GM12872 (cell line): Measurements from ENCODE around the gene CREG1.

Experiments used
- CTCF ChIP-seq: IDR thresholded peaks from 3 replicates; pipeline ENCODE4 v1.5.1; 2011; ENCODE audit warnings: low read depth, mild to moderate bottlenecking, low read length, moderate library complexity; ENCODE audit not compliant: insufficient read depth

CREG1 gene

DNA sequence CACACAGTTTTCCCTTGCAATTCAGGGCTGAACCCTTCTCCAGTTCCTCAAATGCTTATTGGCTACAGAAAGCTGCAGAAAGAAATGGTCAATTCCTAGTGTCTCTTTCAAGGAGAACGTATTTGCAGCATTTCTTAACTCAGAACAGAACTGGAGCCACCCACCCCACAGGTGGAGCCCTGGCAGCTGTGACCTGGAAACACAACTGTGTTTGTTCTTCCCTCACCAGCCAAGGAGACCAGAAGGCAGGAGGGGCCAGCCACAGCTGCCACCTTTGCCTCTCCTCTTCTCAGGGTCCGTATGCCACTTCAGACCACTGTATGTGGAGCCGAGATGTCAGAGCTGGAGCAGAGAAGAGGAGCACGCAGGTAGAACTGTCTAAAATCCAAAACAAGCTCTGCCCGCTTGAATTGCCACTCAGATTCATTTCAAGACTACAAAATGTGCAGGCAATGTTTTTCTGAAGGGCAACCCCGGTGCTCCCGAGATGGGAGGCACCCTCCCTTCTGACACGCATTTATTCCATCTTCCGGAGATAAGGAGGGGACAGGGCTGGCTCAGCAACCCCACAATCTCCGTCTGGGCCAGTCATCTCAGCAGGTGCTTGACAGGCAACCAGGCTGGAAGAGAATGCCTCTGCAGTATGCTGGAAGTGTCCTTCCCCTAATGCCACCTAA is 51.9 kb downstream of the CREG1 start:
- no peak for TF ChIP-seq CTCF

DNA sequence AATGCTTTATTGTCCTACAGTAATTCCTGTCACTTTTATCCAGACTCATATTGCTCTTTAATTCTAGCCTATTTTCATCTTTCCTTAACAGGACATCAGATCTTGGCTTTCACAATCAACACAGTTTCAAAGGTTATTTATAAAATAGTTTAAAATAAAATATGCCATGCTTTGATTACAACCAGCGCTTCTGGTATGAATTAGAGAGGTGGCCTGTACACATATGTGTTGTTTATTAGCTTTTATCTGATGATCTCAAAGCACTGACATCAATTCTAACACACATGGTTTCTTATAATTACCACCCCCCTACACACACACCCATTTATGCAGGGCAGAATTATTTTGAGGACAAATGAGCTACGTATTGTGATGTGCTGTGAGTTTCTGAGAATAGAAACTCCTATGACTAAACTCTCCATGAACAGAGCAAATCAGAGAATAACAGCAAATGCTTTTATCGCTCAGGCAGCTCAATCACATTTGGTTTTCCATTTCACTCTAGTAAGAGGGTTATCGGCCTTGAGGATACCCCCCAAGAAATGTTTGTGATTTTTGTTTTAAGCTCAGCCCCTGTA is 53.2 kb downstream of the CREG1 start:
- no peak for TF ChIP-seq CTCF

GRCh38 chr1:167499664-167500101 is 53.9 kb downstream of the CREG1 start:
- no peak for TF ChIP-seq CTCF

DNA sequence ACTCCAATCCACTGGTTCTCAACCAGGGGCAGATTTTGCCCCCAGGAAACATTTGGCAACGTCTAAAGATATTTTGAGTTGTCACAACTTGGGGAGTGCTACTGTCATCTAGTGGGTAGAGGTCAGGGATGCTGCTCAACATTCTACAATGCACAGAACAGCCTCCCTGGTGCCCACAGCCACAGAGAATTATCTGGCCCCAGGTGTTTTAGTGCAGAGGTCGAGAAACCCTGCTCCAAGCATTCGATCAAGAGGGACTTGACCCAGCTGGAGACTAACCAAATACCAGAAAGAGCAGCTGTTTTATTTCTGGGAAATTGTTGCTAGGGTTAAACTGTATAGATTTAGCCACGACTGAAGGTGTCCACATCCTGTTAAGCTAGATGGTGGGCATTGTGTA is 54.5 kb downstream of the CREG1 start:
- no peak for TF ChIP-seq CTCF

DNA sequence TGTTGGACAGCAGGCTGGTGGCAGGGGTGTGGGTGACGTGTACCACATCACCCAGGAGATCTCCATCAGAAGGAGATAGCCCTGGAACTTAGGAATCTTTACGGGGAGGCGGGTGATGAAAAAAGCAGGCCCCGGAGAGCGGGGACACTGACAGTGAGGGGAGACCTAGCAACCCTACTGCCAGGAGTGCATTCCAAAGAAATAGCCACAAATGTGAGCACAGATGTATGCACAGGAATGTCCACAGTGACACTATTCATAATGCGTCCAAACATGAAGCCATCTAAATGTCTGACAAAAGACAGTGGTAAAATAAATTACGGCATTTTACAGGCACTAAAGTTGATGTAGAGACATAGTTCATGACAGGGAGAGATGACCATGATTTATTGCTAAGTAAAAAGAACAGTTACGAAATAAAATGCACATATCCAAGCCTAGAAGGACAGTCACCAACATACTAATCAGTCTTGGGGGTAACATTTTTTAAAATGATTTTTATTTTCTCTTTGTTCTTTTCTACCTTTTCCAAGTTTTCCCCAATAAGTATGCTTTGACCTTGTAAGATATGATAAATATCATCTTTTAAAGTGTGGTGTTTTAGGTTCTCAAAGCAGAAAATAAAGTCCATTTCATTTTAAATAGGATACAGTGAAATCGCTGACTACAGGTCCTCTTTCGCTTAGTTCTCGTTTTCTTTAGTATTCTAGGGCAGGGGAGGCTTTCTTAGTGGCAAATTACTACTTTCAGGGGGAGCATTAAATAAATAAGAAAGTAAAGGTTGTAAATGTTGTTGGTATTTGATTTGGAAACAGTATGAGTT is 56.6 kb downstream of the CREG1 start:
- TF ChIP-seq CTCF: no peak

DNA sequence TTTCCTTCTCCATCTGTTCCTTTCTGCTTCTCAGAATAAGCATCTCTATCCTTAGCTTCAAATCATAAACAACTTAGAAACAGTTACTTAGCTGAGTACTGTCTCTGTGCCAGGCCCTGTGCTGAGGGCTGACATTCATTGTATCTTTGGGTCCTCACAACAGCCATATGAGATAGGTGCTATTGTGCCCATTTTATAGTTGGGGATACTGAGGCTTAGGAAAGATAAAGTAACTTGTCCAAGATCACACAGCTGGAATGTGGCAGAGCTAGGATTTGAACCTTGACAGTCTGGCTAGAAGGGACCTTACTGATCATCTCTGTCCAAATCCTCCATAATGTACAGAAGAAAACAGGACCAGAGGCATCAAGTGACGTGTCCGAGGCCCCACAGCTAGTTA is 60.2 kb downstream of the CREG1 start:
- no peak for TF ChIP-seq CTCF

DNA sequence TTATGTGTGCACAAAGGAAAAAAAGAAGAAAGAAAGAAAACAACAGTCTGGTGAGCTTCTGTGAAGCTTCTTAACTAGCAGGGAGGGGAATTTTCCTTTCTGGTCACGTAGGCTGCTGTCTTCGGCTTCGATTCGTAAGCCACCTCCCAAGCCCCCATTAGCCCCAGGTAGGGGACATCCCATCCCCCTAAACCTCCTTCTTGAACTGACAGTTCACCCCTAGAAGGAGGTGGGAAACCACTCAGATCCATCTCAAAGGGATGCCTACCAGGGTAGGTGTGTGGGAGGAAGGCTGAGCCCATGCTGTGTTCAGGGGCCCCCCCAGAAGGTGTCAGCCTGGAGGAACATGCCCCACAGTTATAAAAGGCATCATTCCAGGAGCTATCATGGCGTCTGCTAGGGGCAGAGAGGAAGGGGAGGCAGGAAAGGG is 61.1 kb downstream of the CREG1 start:
- TF ChIP-seq CTCF: no peak
